ENCODE data around the gene ITPR2.
"Not testable (repeated sequence)": the region's sequence is repeated elsewhere in the genome, so short reads cannot be mapped to it uniquely, and the experiment has no call there.

ITPR2 gene

GRCh38 chr12:26680727-26681455 is 152.1 kb downstream of the ITPR2 start:
- no peaks in the 10 kb centered on the region for H3K9me3 ChIP-seq (ENCODE audit: insufficient read depth, low read depth, low read length)
- H2AFZ ChIP-seq (ENCODE audit: low read length), result no peak overlapping the region
- H3K79me2 ChIP-seq (ENCODE audit: insufficient read depth, low read length), result no peaks in the 10 kb centered on the region
- no peaks in the 10 kb centered on the region for H4K20me1 ChIP-seq (ENCODE audit: insufficient read depth, low read length, poor library complexity, severe bottlenecking)
- H3K4me2 ChIP-seq (ENCODE audit: low read depth, low read length, poor library complexity, severe bottlenecking), result no peak overlapping the region
- peaks cover 5% of the 10 kb centered on the region for H3K4me1 ChIP-seq (ENCODE audit: insufficient read depth, low read length, poor library complexity, severe bottlenecking)
- H3K36me3 ChIP-seq (ENCODE audit: insufficient read depth, low read length), result peaks cover 47% of the 10 kb centered on the region
- no peaks in the 10 kb centered on the region for H3K27me3 ChIP-seq (ENCODE audit: insufficient read depth, low read length, poor library complexity, severe bottlenecking)
- no peak overlapping the region for H3K9ac ChIP-seq (ENCODE audit: low read depth, low read length, poor library complexity, severe bottlenecking)
- no peaks in the 10 kb centered on the region for H3F3A ChIP-seq (ENCODE audit: low read depth)
- TF ChIP-seq EZH2phosphoT487 (IDR thresholded peaks at IDR 0.05; ENCODE audit: borderline replicate concordance), result no peak
- no peak for TF ChIP-seq CTCF (conservative IDR thresholded peaks at IDR 0.05; ENCODE audit: low read length)
- no peak overlapping the region for H3K4me3 ChIP-seq (ENCODE audit: low read length, poor library complexity, severe bottlenecking)
- no peaks in the 10 kb centered on the region for H3K9me2 ChIP-seq (replicated peaks; ENCODE audit: low read depth, low read length)

GRCh38 chr12:26678697-26679660 is 154.0 kb downstream of the ITPR2 start:
- Histone ChIP-seq H3K4me3 (ENCODE audit: low read length, poor library complexity, severe bottlenecking) (no peak overlapping the region), H2AFZ (ENCODE audit: low read length) (no peak overlapping the region), H3K79me2 (ENCODE audit: insufficient read depth, low read length) (no peaks in the 10 kb centered on the region), H3K9ac (ENCODE audit: low read depth, low read length, poor library complexity, severe bottlenecking) (no peak overlapping the region), H3K36me3 (ENCODE audit: insufficient read depth, low read length) (peaks cover 30% of the 10 kb centered on the region), H3K9me3 (ENCODE audit: insufficient read depth, low read depth, low read length) (no peaks in the 10 kb centered on the region), H3K27me3 (ENCODE audit: insufficient read depth, low read length, poor library complexity, severe bottlenecking) (no peaks in the 10 kb centered on the region), H4K20me1 (ENCODE audit: insufficient read depth, low read length, poor library complexity, severe bottlenecking) (no peaks in the 10 kb centered on the region), H3F3A (ENCODE audit: low read depth) (no peaks in the 10 kb centered on the region), H3K9me2 (replicated peaks; ENCODE audit: low read depth, low read length) (no peaks in the 10 kb centered on the region), H3K4me2 (ENCODE audit: low read depth, low read length, poor library complexity, severe bottlenecking) (peak overlapping the region; percentile 21), H3K4me1 (ENCODE audit: insufficient read depth, low read length, poor library complexity, severe bottlenecking) (peaks cover 5% of the 10 kb centered on the region)
- TF ChIP-seq CTCF (conservative IDR thresholded peaks at IDR 0.05; ENCODE audit: low read length) (no peak), EZH2phosphoT487 (IDR thresholded peaks at IDR 0.05; ENCODE audit: borderline replicate concordance) (no peak)

- not testable (repeated sequence) for H4K20me1 ChIP-seq (ENCODE audit: insufficient read depth, low read length, poor library complexity, severe bottlenecking); H3K4me1 ChIP-seq (ENCODE audit: insufficient read depth, low read length, poor library complexity, severe bottlenecking); H3K9me3 ChIP-seq (ENCODE audit: insufficient read depth, low read depth, low read length); H3K4me3 ChIP-seq (ENCODE audit: low read length, poor library complexity, severe bottlenecking); H3K9me2 ChIP-seq (replicated peaks; ENCODE audit: low read depth, low read length); H2AFZ ChIP-seq (ENCODE audit: low read length); H3K79me2 ChIP-seq (ENCODE audit: insufficient read depth, low read length); H3K36me3 ChIP-seq (ENCODE audit: insufficient read depth, low read length); H3K4me2 ChIP-seq (ENCODE audit: low read depth, low read length, poor library complexity, severe bottlenecking); H3K9ac ChIP-seq (ENCODE audit: low read depth, low read length, poor library complexity, severe bottlenecking); H3F3A ChIP-seq (ENCODE audit: low read depth); H3K27me3 ChIP-seq (ENCODE audit: insufficient read depth, low read length, poor library complexity, severe bottlenecking)
Measured at GRCh38 chr12:26671487-26671886, 161.5 kb downstream of the ITPR2 start.

Measured in Loucy (cell line).